Measurements from ENCODE around the gene RNASE3. TPM values are rescaled to one million over a fixed set of nuclear protein-coding genes. Genes with fewer than 3 reads are reported as not detected.
"Not testable (repeated sequence)": the region's sequence is repeated elsewhere in the genome, so short reads cannot be mapped to it uniquely, and the experiment has no call there.

The RNASE3 gene
- total RNA-seq, 4 donors from 2014 or later, result not detected

GRCh38 chr14:20877016-20877415, 14.2 kb upstream of the RNASE3 start:
- Histone ChIP-seq H3K27ac (no peak overlapping the region), H3K9me3 (no peaks in the 10 kb centered on the region), H3K36me3 (no peaks in the 10 kb centered on the region), H3K27me3 (no peaks in the 10 kb centered on the region), H3K4me3 (no peak overlapping the region), H3K4me1 (no peaks in the 10 kb centered on the region)
- intact Hi-C loops (cut with DNase I; ENCODE audit: low total_unique reads), result no loop called here
- DNase-seq, result no peak
- TF ChIP-seq POLR2A (IDR thresholded peaks at IDR 0.05), result no peak
- TF ChIP-seq, protein P1, sequence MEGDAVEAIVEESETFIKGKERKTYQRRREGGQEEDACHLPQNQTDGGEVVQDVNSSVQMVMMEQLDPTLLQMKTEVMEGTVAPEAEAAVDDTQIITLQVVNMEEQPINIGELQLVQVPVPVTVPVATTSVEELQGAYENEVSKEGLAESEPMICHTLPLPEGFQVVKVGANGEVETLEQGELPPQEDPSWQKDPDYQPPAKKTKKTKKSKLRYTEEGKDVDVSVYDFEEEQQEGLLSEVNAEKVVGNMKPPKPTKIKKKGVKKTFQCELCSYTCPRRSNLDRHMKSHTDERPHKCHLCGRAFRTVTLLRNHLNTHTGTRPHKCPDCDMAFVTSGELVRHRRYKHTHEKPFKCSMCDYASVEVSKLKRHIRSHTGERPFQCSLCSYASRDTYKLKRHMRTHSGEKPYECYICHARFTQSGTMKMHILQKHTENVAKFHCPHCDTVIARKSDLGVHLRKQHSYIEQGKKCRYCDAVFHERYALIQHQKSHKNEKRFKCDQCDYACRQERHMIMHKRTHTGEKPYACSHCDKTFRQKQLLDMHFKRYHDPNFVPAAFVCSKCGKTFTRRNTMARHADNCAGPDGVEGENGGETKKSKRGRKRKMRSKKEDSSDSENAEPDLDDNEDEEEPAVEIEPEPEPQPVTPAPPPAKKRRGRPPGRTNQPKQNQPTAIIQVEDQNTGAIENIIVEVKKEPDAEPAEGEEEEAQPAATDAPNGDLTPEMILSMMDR (IDR thresholded peaks at IDR 0.05), result no peak

GRCh38 chr14:20878695-20879094, 12.5 kb upstream of the RNASE3 start:
- H3K27ac ChIP-seq, result no peak overlapping the region
- intact Hi-C loops (cut with DNase I; ENCODE audit: low total_unique reads), result no loop called here
- no peaks in the 10 kb centered on the region for H3K9me3 ChIP-seq
- no peak for DNase-seq
- no peak overlapping the region for H3K4me3 ChIP-seq
- H3K4me1 ChIP-seq, result no peaks in the 10 kb centered on the region
- H3K27me3 ChIP-seq, result no peaks in the 10 kb centered on the region
- TF ChIP-seq, protein P1 (IDR thresholded peaks at IDR 0.05), result no peak
- TF ChIP-seq POLR2A (IDR thresholded peaks at IDR 0.05), result no peak
- H3K36me3 ChIP-seq, result no peaks in the 10 kb centered on the region

DNA sequence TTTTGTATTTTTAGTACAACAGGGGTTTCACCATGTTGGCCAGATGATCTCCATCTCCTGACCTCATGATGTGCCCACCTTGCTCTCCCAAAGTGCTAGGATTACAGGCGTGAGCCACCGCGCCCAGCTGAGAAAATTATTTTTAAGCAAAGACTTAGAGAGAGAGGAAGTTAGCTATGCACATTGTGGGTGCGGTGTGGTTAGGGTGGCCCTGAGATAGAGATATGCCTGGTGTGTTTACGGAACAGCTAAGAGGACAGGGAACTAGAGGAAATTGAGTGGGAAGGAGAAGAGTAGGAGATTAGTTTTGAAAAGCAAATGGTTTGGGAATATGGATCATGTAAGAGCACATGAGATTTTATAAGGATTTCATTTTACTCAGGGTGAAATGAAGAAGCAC, 10.0 kb upstream of the RNASE3 start:
- H3K36me3 ChIP-seq; H3K27me3 ChIP-seq; H3K4me1 ChIP-seq; intact Hi-C loops (cut with DNase I; ENCODE audit: low total_unique reads); H3K9me3 ChIP-seq; DNase-seq; H3K4me3 ChIP-seq; H3K27ac ChIP-seq: not testable (repeated sequence)

- H3K4me1 ChIP-seq; H3K27ac ChIP-seq; H3K9me3 ChIP-seq; intact Hi-C loops (cut with DNase I; ENCODE audit: low total_unique reads); H3K27me3 ChIP-seq; H3K4me3 ChIP-seq; DNase-seq; H3K36me3 ChIP-seq: not testable (repeated sequence)
Observed at GRCh38 chr14:20882787-20883186, 8.4 kb upstream of the RNASE3 start.

DNA sequence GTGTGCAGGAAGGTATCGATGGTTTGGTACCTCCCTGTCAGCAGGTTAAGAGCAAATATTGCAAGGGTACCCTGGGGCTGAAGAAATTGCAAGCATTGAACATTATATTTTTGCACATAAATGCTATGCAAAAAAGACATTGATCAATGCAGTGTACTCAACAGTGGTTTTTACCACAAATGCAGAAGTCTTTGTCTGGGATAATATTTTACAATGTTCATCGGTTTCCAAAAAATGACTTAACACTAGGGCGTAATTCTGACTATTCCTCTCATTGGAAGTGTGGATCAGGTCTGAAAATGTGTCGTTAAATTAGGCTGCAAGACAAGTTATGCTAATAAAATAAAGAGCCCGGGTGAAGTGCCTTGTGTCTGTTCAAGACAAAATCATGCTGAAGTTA, 2.8 kb upstream of the RNASE3 start:
- H3K27me3 ChIP-seq; H3K36me3 ChIP-seq; intact Hi-C loops (cut with DNase I; ENCODE audit: low total_unique reads): not testable (repeated sequence)

GRCh38 chr14:20895322-20895721, 4.1 kb downstream of the RNASE3 start:
- H3K27me3 ChIP-seq; DNase-seq; H3K4me1 ChIP-seq; H3K36me3 ChIP-seq; intact Hi-C loops (cut with DNase I; ENCODE audit: low total_unique reads); H3K4me3 ChIP-seq; H3K9me3 ChIP-seq; H3K27ac ChIP-seq: not testable (repeated sequence)

More for the DNA sequence above, 2.8 kb upstream of the RNASE3 start:
- not testable (repeated sequence) for H3K4me3 ChIP-seq, H3K9me3 ChIP-seq, H3K27ac ChIP-seq, DNase-seq, H3K4me1 ChIP-seq

- H3K36me3 ChIP-seq, result no peaks in the 10 kb centered on the region
- H3K27me3 ChIP-seq, result no peaks in the 10 kb centered on the region
- no peaks in the 10 kb centered on the region for H3K4me1 ChIP-seq
- no peak for TF ChIP-seq POLR2A (IDR thresholded peaks at IDR 0.05)
- TF ChIP-seq, protein P1 (IDR thresholded peaks at IDR 0.05), result no peak
- no peak overlapping the region for H3K4me3 ChIP-seq
- no peaks in the 10 kb centered on the region for H3K9me3 ChIP-seq
- no peak overlapping the region for H3K27ac ChIP-seq
- no peak for DNase-seq
- intact Hi-C loops (cut with DNase I; ENCODE audit: low total_unique reads), result no loop called here
Observed at GRCh38 chr14:20904393-20905029, 13.3 kb downstream of the RNASE3 start.

All from uterus (tissue), 4 donors.